Measurements from ENCODE around the gene GRB2. TPM values are rescaled to one million over a fixed set of nuclear protein-coding genes. Genes with fewer than 3 reads are reported as not detected.
A peak's percentile ranks its signal among the peaks of the same experiment; 100 is the strongest.

Gene GRB2
- total and polyA plus RNA-seq, 3 donors from 2014 or later = 54.6 to 78.9 (median 61.8) TPM

DNA sequence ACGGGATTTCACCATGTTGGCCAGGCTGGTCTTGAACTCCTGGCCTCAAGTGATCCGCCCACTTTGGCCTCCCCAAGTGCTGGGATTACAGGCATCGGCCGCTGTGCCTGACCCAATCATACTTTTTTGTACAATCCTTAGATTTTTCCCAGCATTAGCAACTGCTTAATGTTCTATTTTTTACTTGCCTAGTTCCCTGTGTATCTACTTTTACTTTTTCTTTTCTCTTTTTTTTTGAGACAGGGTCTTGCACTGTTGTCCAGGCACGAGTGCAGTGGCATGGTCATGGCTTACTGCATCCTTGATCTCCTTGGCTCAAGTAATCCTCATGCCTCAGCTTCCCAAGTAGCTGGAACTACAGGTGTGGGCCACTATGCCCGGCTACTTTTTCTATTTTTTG lies 9.5 kb downstream of the GRB2 start:
- 79 to 84% methylated on average over 6 of the region's 6 CpGs for WGBS, 2 donors
- Histone ChIP-seq H3K4me3 (no peak overlapping the region), H3K9me3 (no peaks in the 10 kb centered on the region), H3K27ac (no peak overlapping the region), H3K4me1 (peaks cover 6% of the 10 kb centered on the region), H3K27me3 (no peaks in the 10 kb centered on the region), H3K36me3 (ENCODE audit: low read depth, missing control alignments) (no peaks in the 10 kb centered on the region)
- no peak for DNase-seq
- TF ChIP-seq, protein P1, sequence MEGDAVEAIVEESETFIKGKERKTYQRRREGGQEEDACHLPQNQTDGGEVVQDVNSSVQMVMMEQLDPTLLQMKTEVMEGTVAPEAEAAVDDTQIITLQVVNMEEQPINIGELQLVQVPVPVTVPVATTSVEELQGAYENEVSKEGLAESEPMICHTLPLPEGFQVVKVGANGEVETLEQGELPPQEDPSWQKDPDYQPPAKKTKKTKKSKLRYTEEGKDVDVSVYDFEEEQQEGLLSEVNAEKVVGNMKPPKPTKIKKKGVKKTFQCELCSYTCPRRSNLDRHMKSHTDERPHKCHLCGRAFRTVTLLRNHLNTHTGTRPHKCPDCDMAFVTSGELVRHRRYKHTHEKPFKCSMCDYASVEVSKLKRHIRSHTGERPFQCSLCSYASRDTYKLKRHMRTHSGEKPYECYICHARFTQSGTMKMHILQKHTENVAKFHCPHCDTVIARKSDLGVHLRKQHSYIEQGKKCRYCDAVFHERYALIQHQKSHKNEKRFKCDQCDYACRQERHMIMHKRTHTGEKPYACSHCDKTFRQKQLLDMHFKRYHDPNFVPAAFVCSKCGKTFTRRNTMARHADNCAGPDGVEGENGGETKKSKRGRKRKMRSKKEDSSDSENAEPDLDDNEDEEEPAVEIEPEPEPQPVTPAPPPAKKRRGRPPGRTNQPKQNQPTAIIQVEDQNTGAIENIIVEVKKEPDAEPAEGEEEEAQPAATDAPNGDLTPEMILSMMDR (IDR thresholded peaks at IDR 0.05) = no peak
- no peak for TF ChIP-seq POLR2A (IDR thresholded peaks at IDR 0.05)
- intact Hi-C loops (cut with DNase I; ENCODE audit: low total_unique reads) = no loop called here

DNA sequence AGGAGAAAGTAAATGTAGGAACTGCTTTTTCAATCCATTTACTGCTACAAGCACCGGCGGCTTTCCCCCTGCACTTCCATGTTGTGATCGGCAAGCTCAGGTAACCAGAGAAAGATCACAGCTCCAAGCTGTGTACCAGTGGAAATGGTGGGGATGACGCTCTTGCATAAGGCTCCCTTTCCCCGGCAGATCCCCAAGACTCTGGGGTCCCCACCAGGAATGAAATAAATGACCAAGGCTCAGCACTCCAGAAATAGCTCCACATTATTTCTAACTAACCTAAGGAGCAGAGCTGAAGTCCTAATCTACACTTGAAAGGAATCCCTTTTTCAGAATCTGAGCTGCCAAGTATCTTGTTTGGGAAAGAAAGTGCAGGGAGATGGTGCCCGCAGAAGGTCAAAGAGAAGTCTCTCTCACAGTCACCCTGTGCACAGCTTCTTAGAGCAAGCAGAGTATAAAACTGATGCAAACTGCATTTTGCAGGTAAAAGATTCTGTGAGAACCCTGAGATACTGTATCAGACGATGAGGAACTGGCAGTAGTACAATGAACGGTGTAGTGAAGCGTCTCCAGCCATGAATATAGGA lies 11.1 kb downstream of the GRB2 start:
- H3K4me3 ChIP-seq = peak overlapping the region; percentile 49 to 56
- H3K4me1 ChIP-seq = peaks cover 12% of the 10 kb centered on the region
- H3K9me3 ChIP-seq = no peaks in the 10 kb centered on the region
- no peak for TF ChIP-seq POLR2A (IDR thresholded peaks at IDR 0.05)
- TF ChIP-seq, protein P1 (IDR thresholded peaks at IDR 0.05) = no peak
- intact Hi-C loops (cut with DNase I; ENCODE audit: low total_unique reads) = no loop called here
- 25 to 30% methylated on average over 9 of the region's 9 CpGs for WGBS, 2 donors
- H3K27me3 ChIP-seq = no peaks in the 10 kb centered on the region
- H3K27ac ChIP-seq = peak overlapping the region in 1 of 2 donors; percentile 85
- DNase-seq = no peak
- H3K36me3 ChIP-seq (ENCODE audit: low read depth, missing control alignments) = no peaks in the 10 kb centered on the region

DNA sequence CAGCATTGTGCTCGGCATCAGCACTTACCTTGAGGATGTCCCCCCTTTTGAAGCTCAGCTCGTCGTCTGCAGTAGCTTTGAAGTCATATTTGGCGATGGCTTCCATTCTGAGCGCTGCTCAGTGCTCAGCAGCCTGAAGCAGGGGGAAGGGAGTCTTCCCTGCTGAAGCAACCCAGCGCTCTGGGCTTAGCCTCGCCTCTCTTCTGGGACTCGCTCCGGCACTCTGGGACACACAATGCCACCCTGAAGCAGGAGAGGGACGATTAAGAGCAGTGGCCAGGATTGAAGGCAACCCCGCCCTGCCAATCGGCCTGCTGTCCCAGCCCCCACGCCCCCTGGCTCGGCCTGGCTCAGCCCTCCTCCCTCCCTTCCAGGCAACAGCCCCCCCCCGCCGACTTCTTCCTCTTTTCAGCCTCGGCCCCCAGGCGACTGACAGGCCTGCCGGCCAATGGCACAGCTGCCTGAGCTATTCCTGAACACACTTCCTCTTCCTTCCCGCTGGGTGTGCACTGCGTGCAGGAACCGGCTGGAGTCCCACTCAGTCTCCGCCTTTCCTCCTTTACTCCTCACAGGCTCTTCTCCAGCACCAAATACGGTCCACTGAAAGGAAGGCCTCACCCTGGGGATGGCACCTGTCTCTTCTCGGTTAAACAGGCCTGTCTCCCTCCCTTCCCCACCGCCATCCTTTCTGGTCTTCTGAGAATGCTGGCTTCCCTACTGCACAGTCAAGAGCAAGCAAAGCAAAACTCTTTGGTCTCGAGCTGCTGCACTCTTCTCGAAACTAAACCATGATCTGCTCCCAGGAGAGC lies 11.8 kb downstream of the GRB2 start:
- TF ChIP-seq POLR2A (IDR thresholded peaks at IDR 0.05) = no peak
- TF ChIP-seq, protein P1 (IDR thresholded peaks at IDR 0.05) = peak in 1 of 3 experiments; percentile 19
- peak; percentile 99 for DNase-seq
- H3K27ac ChIP-seq = peak overlapping the region; percentile 47 to 85
- intact Hi-C loops (cut with DNase I; ENCODE audit: low total_unique reads) = no loop called here
- peaks cover 12% of the 10 kb centered on the region for H3K4me1 ChIP-seq
- WGBS, 2 donors = 15 to 24% methylated on average over 18 to 28 of the region's 28 CpGs
- no peaks in the 10 kb centered on the region for H3K36me3 ChIP-seq (ENCODE audit: low read depth, missing control alignments)
- H3K27me3 ChIP-seq = no peaks in the 10 kb centered on the region
- no peaks in the 10 kb centered on the region for H3K9me3 ChIP-seq
- peak overlapping the region; percentile 49 to 56 for H3K4me3 ChIP-seq

DNA sequence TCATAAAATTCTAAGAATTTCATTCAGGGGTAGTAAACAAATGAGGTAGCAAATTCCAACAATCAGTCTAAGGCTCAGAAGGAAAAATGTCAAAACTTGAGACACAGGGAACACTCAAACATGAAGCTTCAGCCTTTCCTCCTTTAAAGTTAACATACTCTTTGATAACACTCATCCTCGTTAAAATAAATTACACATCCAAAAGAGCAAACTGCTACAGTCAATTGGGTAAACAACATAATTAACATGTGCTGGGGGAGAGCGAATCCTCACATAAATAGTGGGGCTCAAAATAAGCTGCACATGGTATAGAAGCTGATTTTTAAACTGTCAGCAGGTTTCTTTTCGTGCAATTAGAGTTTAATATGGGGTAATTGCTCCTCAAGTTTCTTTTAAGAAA lies 12.9 kb downstream of the GRB2 start:
- peaks cover 12% of the 10 kb centered on the region for H3K4me1 ChIP-seq
- WGBS, 2 donors = 35 to 48% methylated on average over 3 of the region's 3 CpGs
- H3K27ac ChIP-seq = no peak overlapping the region
- H3K27me3 ChIP-seq = no peaks in the 10 kb centered on the region
- H3K36me3 ChIP-seq (ENCODE audit: low read depth, missing control alignments) = no peaks in the 10 kb centered on the region
- TF ChIP-seq, protein P1 (IDR thresholded peaks at IDR 0.05) = no peak
- no peak for TF ChIP-seq POLR2A (IDR thresholded peaks at IDR 0.05)
- H3K9me3 ChIP-seq = no peaks in the 10 kb centered on the region
- H3K4me3 ChIP-seq = no peak overlapping the region
- intact Hi-C loops (cut with DNase I; ENCODE audit: low total_unique reads) = no loop called here
- DNase-seq = no peak
